GM21381 (cell line): ENCODE data around the gene SGCA.

ENCODE experiments used
- ATAC-seq: cut with Tn5 transposase; IDR thresholded peaks from one replicate; pipeline ENCODE4 v1.9.1; 2021; ENCODE audit warnings: mild to moderate bottlenecking, moderate library complexity; ENCODE audit not compliant: unreplicated experiment

Gene SGCA

DNA sequence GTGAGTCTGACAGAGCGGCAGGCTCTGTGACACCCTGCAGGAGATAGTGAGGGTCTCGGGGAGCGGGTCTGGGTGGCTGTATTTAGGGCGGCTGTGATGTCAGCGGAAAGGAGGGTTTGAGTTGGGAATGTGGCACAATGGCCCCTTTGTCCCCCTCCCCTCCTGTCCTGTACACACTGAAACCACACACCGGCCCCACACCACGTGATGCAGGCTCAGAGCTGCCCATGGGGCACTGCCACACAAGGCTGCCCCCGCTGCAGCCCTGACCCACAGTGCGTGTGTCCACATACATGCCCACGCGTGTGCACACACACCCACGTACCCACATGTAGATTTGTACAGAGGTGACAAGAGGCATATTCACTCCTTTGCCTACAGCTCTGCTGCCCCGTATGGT lies 15.3 kb downstream of the SGCA start:
- ATAC-seq = no peak

DNA sequence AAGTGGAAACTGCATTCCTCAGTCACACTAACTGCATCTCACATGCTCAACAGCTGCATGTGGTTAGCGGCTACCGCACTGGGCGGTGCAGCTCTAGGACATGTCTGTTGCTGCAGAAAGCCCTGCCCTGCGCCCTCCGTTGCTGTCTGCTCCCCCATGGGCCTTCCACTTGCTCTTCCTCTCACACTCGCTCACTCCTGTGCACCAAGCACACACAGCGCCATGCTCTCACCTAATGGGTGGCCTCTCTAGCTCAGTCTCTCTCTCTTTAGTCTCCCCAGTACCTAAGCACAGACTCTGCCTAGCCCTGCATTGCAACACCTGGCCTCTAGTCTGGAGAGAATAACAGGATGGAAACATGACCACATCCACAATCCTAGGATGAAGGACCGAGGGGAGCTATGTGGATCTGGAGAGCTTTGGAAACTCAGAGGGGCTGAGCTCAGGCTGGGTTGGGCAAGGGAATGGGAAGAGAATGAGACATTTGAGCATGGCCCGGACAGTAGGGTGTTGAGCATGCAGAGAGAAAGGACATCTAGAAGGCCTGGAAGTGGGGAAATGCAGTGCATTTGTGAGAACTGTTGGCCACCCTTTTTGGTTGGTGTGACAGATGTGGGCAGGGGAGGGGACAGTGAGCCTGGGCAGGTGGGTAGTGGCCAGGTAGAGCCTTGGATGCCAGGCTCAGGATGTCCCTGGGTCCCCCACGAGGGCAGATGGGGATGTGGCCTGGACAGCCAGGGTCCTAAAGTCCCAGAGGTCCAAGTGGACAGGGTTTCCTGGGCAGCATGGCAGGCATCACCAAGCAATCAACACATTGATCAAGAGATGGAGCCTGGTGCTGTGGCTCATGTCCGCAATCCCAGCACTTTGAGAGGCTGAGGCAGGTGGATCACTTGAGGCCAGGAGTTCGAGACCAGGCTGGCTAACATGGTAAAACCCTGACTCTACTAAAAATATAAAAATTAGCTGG lies 16.1 kb downstream of the SGCA start:
- ATAC-seq = no peak

DNA sequence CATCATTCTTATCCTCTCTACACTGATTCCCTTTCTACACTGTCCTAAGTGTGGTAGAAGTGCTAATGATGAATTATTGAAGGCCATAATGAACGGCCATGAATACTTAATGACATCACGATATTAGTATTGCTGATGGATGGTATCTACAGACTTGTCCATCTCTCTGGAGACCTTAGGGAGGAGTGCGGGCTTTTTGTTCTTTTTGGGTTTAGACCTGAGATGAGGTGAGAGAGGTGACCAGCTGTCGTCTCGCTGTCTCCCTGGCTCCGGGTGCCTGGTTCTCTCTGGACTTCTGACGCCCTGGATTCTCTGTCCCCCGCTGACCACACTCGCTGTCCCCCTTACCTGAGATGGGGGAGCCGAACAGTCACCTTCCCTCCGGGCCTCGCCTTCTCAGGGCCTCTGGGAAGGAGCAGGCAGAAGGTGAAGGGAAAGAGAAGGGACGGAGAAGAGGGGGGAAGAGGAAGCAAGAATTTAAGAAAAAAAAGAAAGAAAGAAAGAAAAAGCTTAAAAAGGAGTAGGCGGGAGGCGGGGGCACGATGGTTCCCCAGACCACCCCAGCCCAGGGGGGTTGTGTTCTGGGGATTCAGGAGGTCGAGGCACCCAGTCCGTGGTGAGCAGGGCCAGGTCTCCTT lies 17.1 kb downstream of the SGCA start:
- no peak for ATAC-seq

DNA sequence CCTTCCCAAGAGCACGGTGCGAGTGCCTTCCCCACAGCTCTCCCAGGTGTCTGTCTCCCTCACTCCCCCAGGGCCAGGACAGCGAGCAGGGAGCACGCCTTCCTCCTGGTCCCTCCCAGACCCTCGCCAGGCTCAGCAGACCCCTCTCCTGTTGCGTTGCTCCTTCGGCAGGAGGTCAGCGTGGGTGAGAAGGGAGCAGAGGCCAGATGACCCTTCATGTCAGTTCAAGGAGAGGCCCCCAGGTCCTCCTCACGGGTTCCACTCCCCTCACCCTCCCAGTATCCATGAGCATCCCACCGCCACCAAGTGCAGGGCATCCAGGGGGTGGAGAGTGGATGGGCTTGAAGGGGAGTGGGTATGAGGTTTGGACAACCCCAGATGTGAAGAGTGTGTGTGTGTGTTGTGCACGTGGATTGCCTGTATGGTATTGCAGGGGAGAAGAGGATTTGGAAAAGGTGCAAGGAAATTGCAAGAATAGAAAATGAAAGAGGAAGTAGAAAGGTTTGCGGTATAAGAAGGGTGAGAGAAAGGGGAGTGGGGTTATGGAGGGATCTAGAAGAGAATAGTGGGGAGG lies 17.7 kb downstream of the SGCA start:
- ATAC-seq = no peak

DNA sequence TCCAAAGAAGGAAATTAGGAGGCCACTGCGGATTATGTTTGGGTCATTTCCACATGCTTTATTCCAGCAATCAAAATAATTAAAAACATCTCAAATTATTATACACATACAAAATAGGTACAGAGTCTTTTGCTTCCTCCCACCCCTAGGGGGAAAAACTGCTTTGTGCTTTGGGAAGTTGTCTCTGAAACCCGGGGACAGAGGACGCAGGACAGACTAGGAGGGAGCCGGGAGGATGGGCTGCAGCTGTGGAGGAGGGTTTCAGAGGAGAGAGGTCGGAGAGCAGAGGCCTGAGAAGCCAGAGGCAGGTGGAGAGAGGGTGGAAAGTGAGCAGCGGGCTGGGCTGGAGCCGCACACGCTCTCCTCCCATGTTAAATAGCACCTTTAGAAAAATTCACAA lies 18.3 kb downstream of the SGCA start:
- ATAC-seq = no peak

DNA sequence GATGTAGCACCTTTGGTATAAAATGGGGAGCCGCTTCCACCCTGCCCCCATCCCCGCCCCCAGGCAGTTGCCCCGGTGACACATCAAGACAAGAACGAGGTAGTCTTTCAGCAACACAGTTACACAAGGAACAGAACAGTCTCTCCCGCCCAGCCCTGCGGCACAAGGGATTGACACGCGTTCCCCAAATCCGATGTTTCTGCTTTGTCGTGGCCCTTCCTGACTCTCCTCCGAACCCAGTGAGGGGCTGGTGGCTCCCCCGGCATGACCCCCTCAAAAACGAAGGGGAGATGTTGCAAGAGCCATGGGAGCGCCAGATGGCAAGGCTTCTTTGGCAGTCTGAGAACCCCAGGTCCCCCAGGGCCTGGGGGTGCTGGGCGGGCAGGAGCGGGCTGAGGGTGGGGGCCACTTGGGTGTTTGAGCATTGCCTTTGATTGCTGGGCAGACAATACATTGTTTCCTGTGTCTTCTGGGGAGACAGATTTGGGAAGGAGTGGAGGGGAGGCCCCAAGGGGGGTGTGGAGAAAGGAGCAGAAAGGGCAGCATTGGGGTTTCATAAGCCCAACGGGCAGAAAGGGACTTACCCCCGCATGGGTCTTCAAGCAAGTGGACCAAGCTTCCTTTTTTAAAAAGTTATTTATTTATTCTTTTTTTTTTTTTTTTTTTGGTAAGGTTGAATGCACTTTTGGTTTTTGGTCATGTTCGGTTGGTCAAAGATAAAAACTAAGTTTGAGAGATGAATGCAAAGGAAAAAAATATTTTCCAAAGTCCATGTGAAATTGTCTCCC lies 19.0 kb downstream of the SGCA start:
- no peak for ATAC-seq

DNA sequence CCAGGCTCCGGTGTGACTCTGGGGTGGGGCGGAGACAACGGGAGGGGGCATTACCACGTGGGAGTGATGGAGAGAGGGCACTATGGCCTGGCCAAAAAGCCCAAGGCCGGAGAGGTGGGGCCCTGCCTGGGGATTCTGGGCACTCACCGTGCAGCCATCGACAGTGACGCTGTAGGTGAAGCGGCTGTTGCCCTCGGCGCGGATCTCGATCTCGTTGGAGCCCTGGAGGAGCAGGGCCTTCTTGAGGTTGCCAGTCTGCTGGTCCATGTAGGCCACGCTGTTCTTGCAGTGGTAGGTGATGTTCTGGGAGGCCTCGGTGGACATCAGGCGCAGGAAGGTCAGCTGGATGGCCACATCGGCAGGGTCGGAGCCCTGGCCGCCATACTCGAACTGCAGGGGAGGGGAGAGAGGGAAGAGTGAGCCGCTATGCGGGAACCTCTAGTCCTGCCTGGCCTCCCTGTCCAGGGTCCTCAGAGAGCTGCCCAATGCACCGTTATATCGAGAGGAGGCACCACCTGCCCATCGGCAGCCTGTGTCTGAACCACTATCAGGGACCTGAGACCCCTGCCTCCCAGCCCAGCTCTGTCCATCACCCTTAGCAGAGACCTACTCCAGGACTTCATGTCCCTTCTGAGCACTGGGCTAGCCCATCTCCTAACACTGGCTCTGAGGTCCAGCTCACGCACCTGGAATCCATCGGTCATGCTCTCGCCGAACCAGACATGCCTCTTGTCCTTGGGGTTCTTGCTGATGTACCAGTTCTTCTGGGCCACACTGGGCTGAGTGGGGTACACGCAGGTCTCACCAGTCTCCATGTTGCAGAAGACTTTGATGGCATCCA lies 20.0 kb downstream of the SGCA start:
- ATAC-seq = no peak

DNA sequence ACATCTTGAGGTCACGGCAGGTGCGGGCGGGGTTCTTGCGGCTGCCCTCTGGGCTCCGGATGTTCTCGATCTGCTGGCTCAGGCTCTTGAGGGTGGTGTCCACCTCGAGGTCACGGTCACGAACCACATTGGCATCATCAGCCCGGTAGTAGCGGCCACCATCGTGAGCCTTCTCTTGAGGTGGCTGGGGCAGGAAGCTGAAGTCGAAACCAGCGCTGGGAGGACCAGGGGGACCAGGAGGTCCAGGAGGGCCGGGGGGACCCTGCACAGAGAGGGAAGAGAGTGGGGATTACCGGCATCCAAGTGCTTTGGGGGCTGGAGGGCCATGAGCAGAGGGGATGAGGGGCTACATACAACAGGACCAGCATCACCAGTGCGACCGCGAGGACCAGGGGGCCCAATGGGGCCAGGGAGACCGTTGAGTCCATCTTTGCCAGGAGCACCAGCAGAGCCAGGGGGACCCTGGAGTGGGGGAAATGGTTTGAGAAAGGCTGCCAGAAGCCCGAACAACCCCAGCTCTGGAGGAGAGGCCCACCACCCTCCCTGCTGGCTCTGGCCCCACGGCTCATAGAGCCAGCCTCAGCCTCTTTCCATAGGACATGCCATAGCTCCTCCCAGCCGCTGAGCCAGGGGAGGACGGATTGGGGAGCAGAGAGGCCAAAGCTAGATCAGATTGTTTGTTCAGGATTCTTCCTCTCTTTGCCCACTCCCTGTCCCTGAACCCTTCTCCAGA lies 21.0 kb downstream of the SGCA start:
- ATAC-seq = no peak

DNA sequence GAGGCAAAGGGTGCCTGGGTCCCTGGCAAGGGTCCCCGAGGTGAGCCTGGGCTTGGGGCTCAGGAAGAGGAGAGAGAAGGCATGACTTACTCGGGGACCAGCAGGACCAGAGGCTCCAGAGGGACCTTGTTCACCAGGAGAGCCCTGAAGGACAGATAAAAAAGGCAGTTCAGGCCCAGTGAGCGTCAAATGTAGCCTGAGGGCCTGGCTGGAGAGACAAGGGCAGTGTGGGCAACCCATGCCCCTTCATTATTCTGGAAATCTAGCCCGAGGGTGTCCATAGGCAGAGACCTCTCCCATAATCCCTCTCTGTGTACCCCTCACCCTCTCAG lies 21.6 kb downstream of the SGCA start:
- ATAC-seq = no peak

DNA sequence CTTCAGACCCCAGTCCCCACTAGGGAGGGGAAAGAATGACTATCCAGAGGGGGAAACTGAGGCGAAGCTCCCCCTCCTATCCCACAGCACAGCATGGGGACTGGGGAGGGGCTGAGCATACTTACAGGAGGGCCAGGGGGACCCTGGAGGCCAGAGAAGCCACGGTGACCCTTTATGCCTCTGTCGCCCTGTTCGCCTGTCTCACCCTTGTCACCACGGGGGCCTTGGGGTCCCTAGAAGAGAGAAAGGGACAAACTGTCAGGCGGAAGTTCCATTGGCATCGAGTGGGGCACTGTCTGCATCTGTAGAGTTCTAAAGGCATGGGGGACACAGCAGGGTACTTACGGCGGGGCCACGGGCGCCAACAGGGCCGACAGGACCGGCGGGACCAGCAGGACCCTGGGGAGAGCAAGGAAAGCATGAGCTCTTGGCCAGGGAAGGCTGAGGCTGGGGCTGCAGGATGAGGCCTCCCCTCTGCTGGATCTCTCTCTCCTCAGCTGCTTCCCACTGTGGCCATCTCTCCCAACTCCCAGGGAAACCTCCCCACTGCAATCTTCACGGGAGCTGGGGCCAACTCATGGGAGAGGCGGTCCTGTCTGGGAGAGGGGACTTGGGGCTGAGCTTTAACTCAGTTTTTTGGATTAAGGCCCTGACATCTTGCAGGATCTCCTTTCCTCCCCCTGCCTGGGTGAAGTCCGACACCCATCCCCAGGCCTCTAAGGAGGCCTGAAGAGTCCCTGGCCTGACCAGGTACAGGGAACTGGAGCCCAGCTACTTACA lies 22.1 kb downstream of the SGCA start:
- ATAC-seq = no peak

DNA sequence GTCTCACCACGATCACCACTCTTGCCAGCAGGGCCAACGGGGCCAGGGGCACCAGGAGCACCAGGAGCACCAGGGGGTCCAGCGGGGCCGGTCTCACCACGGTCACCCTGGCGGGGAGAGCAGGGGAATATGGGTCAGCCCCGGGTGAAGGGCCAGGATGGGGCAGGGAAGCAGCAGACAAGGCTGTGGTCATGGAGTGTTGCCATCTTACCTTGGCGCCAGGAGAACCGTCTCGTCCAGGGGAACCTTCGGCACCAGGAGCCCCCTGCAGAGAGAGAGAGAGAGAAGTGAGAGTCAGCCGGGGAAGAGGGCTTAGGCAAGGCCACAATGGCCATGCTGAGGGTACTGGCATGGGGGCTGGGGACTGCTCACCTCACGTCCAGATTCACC lies 22.7 kb downstream of the SGCA start:
- ATAC-seq = no peak

DNA sequence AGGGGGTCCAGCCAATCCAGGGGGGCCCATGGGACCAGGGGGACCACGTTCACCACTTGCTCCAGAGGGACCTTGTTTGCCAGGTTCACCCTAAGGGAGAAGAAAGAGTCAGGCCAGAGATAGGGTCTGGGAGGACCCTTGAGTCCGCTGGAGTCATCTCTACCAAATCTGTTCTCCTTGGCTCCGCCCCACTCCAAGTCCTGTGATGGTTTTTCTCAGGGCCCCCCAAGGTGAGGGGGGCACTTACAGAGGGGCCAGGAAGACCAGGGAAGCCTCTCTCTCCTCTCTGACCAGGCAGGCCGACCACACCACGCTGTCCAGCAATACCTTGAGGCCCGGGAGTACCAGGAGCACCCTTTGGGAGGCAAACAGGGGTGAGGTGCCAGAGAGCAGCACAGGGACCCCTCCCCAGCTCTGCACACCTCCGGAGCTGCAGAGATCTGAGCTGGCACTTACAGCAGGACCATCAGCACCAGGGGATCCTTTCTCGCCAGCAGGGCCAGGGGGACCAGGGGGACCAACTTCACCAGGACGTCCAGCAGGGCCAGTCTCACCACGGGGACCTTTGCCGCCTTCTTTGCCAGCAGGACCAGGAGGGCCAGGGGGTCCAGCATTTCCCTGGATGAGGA lies 23.2 kb downstream of the SGCA start:
- no peak for ATAC-seq

DNA sequence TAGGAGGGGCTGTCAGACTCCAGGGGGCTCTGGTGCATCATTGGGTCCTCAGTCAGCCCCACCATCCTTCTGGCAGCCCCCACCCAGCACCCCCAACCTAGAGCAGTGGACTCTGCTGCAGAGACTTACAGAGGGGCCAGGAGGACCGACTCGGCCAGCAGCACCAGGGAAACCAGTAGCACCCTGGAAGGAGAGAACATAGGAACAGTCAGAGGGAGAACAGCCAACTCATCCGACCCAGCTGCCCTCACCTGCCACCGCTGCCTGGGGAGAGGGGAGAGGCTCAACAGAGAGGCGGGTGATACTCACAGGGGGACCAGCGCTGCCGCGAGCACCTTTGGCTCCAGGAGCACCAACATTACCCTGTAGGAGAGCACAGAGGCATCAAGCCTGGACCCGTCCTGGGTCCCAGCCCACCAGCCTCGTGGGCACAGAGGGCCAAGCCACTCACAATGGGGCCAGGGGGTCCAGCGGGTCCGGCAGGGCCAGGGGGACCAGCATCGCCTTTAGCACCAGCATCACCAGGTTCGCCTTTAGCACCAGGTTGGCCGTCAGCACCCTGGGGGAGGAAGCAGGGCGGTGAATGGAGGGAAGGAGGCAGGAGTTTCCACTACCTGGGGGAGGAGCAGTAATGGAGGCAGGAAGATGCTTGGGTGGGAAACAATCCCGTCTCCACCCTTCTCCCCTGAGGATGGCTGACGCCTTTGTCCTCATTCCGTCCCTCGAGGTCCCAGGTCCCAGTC lies 23.9 kb downstream of the SGCA start:
- ATAC-seq = no peak

DNA sequence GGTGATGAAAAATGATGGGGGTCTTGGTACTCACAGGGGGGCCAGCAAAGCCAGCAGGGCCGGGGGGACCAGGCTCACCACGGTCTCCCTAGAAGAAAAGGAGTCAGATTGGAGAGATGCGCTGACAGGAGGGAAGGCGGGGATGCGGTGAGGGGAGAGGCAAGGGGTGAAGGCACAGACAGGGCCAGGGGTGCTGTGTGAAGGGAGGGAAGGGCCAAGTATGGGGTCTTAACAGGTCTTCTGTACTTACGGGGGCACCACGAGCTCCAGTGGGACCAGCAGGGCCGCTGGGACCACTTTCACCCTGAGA lies 24.4 kb downstream of the SGCA start:
- ATAC-seq = no peak

DNA sequence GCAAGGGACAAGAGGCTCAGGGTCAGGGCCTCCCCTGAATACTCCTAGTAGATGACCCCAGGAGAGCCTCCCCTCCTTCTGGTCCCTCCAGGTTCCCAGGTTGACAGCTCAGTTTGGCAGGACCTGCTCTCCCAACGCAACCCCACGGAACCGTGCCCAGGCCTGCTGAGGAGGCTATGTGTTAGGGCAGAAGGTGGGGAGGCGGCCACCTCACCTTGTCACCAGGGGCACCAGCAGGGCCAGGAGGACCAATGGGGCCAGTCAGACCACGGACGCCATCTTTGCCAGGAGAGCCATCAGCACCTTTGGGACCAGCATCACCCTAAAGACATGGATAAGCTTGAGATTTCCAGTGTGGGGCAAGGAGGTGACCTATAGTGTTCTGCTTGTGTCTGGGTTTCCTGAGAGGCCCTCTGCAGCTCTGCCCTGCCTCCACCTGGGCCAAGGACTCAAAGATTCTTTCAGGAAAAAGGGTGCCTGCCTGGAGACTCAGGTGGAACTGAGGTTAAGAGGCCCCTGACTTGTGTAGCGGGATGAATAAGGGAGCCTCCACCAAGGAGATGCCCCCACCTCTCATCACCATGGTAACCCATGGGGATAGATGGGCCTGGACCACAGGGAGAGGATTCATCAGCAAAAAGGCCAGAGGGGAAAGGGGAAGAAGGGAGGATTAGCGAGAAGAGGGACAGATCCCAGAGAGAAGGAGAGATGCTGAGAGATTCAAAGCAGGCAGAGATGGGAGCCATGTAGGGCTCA lies 25.0 kb downstream of the SGCA start:
- no peak for ATAC-seq

DNA sequence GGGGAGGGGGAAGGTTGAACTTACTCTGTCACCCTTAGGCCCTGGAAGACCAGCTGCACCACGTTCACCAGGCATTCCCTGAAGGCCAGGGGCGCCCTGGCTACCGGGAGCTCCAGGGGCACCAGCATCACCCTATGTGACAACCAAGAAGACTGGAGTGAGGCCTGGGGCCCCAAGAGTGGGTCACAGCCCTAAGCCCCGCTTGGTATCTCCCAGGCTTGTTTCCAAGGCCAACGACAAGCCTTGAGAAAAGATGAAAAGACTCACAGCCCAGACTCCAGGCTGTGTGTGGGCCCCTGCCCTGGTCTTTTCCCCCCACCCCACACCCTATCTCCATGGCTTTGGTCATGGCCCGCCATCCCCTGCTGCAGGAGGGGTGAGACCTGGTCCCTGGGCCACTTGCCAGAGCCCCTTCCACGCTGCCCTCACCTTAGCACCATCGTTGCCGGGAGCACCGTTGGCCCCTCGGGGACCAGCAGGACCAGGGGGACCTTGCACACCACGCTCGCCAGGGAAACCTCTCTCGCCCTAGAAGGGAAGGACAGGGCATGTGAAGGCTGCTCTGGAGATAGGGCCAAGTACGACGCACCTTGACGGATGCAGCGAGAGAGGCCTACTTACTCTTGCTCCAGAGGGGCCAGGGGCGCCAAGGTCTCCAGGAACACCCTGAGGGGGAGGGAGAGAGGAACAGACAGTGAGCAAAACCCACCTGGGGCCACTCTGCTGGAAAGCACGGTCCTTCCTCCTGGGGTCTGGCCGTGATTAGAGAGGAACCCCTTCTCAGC lies 25.7 kb downstream of the SGCA start:
- ATAC-seq = no peak
